Measurements from ENCODE around the gene TNIK. TPM values are rescaled to one million over a fixed set of nuclear protein-coding genes. Genes with fewer than 3 reads are reported as not detected.

TNIK gene
- total and polyA plus RNA-seq, 8 donors, result 2.1 to 40.2 (median 10.1) TPM

- Histone ChIP-seq H3K36me3 (no peaks in the 10 kb centered on the region), H3K4me3 (no peak overlapping the region), H3K27ac (no peak overlapping the region), H3K4me1 (no peaks in the 10 kb centered on the region), H3K27me3 (no peaks in the 10 kb centered on the region), H3K9me3 (no peaks in the 10 kb centered on the region)
- intact Hi-C loops (cut with DNase I; ENCODE audit: low total_unique reads), result no loop called here
- DNase-seq, result no peak
- WGBS, 5 donors, result 75 to 95% (median 82%) methylated on average over 3 of the region's 3 CpGs
- TF ChIP-seq EP300 (IDR thresholded peaks at IDR 0.05), result no peak
Observed at GRCh38 chr3:171218069-171218468, 242.1 kb downstream of the TNIK start.

- intact Hi-C loops (cut with DNase I; ENCODE audit: low total_unique reads), result no loop called here
- DNase-seq, result no peak
- Histone ChIP-seq H3K36me3 (no peaks in the 10 kb centered on the region), H3K4me3 (no peak overlapping the region), H3K27ac (no peak overlapping the region), H3K4me1 (no peaks in the 10 kb centered on the region), H3K27me3 (no peaks in the 10 kb centered on the region), H3K9me3 (no peaks in the 10 kb centered on the region)
- TF ChIP-seq CTCF (IDR thresholded peaks at IDR 0.05) (no peak), POLR2A (IDR thresholded peaks at IDR 0.05) (no peak), POLR2AphosphoS5 (IDR thresholded peaks at IDR 0.05) (no peak), EP300 (IDR thresholded peaks at IDR 0.05) (no peak)
- 91 to 97% (median 95%) methylated on average over 2 of the region's 2 CpGs for WGBS, 5 donors
Observed at GRCh38 chr3:171213907-171214306, 246.3 kb downstream of the TNIK start.

- Histone ChIP-seq H3K4me1 (no peaks in the 10 kb centered on the region), H3K9me3 (no peaks in the 10 kb centered on the region), H3K36me3 (no peaks in the 10 kb centered on the region), H3K4me3 (no peak overlapping the region), H3K27ac (no peak overlapping the region), H3K27me3 (no peaks in the 10 kb centered on the region)
- WGBS, 5 donors, result 87 to 97% (median 91%) methylated on average over 8 of the region's 8 CpGs
- intact Hi-C loops (cut with DNase I; ENCODE audit: low total_unique reads), result no loop called here
- TF ChIP-seq CTCF (IDR thresholded peaks at IDR 0.05) (no peak), POLR2AphosphoS5 (IDR thresholded peaks at IDR 0.05) (no peak), EP300 (IDR thresholded peaks at IDR 0.05) (no peak), POLR2A (IDR thresholded peaks at IDR 0.05) (no peak)
- DNase-seq, result no peak
Observed at GRCh38 chr3:171213178-171213577, 247.0 kb downstream of the TNIK start.

- TF ChIP-seq POLR2AphosphoS5 (IDR thresholded peaks at IDR 0.05) (no peak), POLR2A (IDR thresholded peaks at IDR 0.05) (no peak), CTCF (IDR thresholded peaks at IDR 0.05) (no peak), EP300 (IDR thresholded peaks at IDR 0.05) (no peak)
- H3K27me3 ChIP-seq, result no peaks in the 10 kb centered on the region
Observed at GRCh38 chr3:171212648-171213047, 247.6 kb downstream of the TNIK start.

GRCh38 chr3:171206283-171206682, 253.9 kb downstream of the TNIK start:
- intact Hi-C loops (cut with DNase I; ENCODE audit: low total_unique reads), result no loop called here
- Histone ChIP-seq H3K9me3 (no peaks in the 10 kb centered on the region), H3K4me3 (no peak overlapping the region), H3K36me3 (peaks cover 0 to 8% (median 0%) of the 10 kb centered on the region in 4 donors), H3K4me1 (no peaks in the 10 kb centered on the region), H3K27ac (no peak overlapping the region), H3K27me3 (no peaks in the 10 kb centered on the region)
- DNase-seq, result no peak
- WGBS, 5 donors, result 72 to 97% (median 93%) methylated on average over 1 of the region's 1 CpG
- TF ChIP-seq POLR2AphosphoS5 (IDR thresholded peaks at IDR 0.05) (no peak), CTCF (IDR thresholded peaks at IDR 0.05) (no peak), EP300 (IDR thresholded peaks at IDR 0.05) (no peak), POLR2A (IDR thresholded peaks at IDR 0.05) (no peak)

More at GRCh38 chr3:171212648-171213047, 247.6 kb downstream of the TNIK start:
- H3K9me3 ChIP-seq, result no peaks in the 10 kb centered on the region
- no peak for DNase-seq
- H3K27ac ChIP-seq, result no peak overlapping the region
- no peak overlapping the region for H3K4me3 ChIP-seq
- H3K36me3 ChIP-seq, result no peaks in the 10 kb centered on the region
- 84 to 92% (median 90%) methylated on average over 3 of the region's 3 CpGs for WGBS, 5 donors
- intact Hi-C loops (cut with DNase I; ENCODE audit: low total_unique reads), result no loop called here
- H3K4me1 ChIP-seq, result no peaks in the 10 kb centered on the region

Data from stomach (tissue), 9 donors.